Choroid plexus epithelial cell (primary cell): Measurements from ENCODE around the gene SERGEF.

Source experiments
- DNase-seq: peaks from one replicate; pipeline ENCODE4 v3.0.0-alpha.2; 2010; ENCODE audit warnings: low read depth
- H3K4me3 ChIP-seq: 2 replicates; pipeline ENCODE4 v1.5.1; 2011; ENCODE audit warnings: low read depth, mild to moderate bottlenecking, control low read depth, low read length, moderate library complexity
- CTCF ChIP-seq: conservative IDR thresholded peaks from 2 replicates; pipeline ENCODE4 v1.5.1; 2011; ENCODE audit warnings: low read depth, mild to moderate bottlenecking, control low read depth, inconsistent platforms, low read length, moderate library complexity

The SERGEF gene

GRCh38 chr11:17778956-17779860 is 233.6 kb downstream of the SERGEF start:
- DNase-seq, result no peak
- TF ChIP-seq CTCF, result no peak
- H3K4me3 ChIP-seq, result no peak overlapping the region

- no peak overlapping the region for H3K4me3 ChIP-seq
- TF ChIP-seq CTCF, result no peak
- DNase-seq, result no peak
These were observed 234.5 kb downstream of the SERGEF start for GRCh38 chr11:17778352-17778751.

- DNase-seq, result no peak
- no peak for TF ChIP-seq CTCF
- no peak overlapping the region for H3K4me3 ChIP-seq
These were observed 235.1 kb downstream of the SERGEF start for GRCh38 chr11:17777738-17778091.

GRCh38 chr11:17777086-17777737 is 235.6 kb downstream of the SERGEF start:
- H3K4me3 ChIP-seq, result no peak overlapping the region
- no peak for DNase-seq
- TF ChIP-seq CTCF, result no peak

GRCh38 chr11:17776212-17776875 is 236.5 kb downstream of the SERGEF start:
- no peak for DNase-seq
- no peak for TF ChIP-seq CTCF
- no peak overlapping the region for H3K4me3 ChIP-seq

- H3K4me3 ChIP-seq, result no peak overlapping the region
- TF ChIP-seq CTCF, result no peak
- no peak for DNase-seq
These were observed 237.2 kb downstream of the SERGEF start for GRCh38 chr11:17775507-17776211.
